SK-N-SH (cell line): ENCODE results near the gene FEM1B. TPM values are rescaled to one million over a fixed set of nuclear protein-coding genes. Genes with fewer than 3 reads are reported as not detected.

Source experiments
- CTCF ChIA-PET: fragments of 300-600, 350-600 bp; formaldehyde crosslinking; extraction: SDS; loops from one replicate; lab custom pipeline; 2021; lab: Yijun Ruan, JAX
- POLR2A ChIA-PET: fragments of 350-600 bp; sonication (Branson Sonifier 250); formaldehyde crosslinking; extraction: SDS; loops from one replicate; lab custom pipeline; 2020; ENCODE audit warnings: antibody characterized with exemption, inconsistent platforms; lab: Yijun Ruan, JAX
- DNase-seq: peaks from one replicate; pipeline ENCODE4 v3.0.0; 2012
- H2AFZ ChIP-seq: fragments of 200-600 bp; sonication (generic); 2 replicates; pipeline ENCODE4 v1.8.1; 2016; ENCODE audit warnings: antibody characterized with exemption, mild to moderate bottlenecking, low read depth
- H3F3A ChIP-seq: fragments of 200-600 bp; sonication (generic); replicated peaks from 2 replicates; pipeline ENCODE3; 2016; ENCODE audit warnings: antibody characterized with exemption, mild to moderate bottlenecking; ENCODE audit not compliant: insufficient read depth
- H3K27ac ChIP-seq, 2 experiments: fragments of 200-500 bp in 1 of 2; fragments of 200-600 bp in 1 of 2; sonication (Bioruptor generic) in 1 of 2; sonication (generic), shearing (Covaris generic) in 1 of 2; 2 replicates each; pipeline versions ENCODE4 v1.5.1 to v1.6.1; 2014 to 2016; ENCODE audit warnings: low read depth in 2 of 2, inconsistent platforms in 1 of 2, low read length in 1 of 2, mild to moderate bottlenecking in 1 of 2, mixed read lengths in 1 of 2
- H3K27me3 ChIP-seq: fragments of 200-600 bp; sonication (generic), shearing (Covaris generic); 2 replicates; pipeline ENCODE4 v1.6.1; 2016; ENCODE audit warnings: mixed run types; ENCODE audit not compliant: insufficient read depth
- H3K36me3 ChIP-seq, 2 experiments: fragments of 200-500 bp in 1 of 2; fragments of 200-600 bp in 1 of 2; sonication (Bioruptor generic) in 1 of 2; sonication (generic) in 1 of 2; replicated peaks in 1 of 2; 2 replicates each; pipeline versions ENCODE3 to v1.5.1; 2014 to 2016; ENCODE audit warnings: low read length in 1 of 2, mild to moderate bottlenecking in 1 of 2; ENCODE audit not compliant: insufficient read depth in 2 of 2, control insufficient read depth in 1 of 2
- H3K4me1 ChIP-seq, 2 experiments: fragments of 200-500 bp in 1 of 2; fragments of 200-600 bp in 1 of 2; sonication (Bioruptor generic) in 1 of 2; sonication (generic), shearing (Covaris generic) in 1 of 2; 2 replicates each; pipeline versions ENCODE4 v1.5.1 to v1.6.1; 2014 to 2016; ENCODE audit warnings: low read depth in 1 of 2, low read length in 1 of 2, mixed run types in 1 of 2; ENCODE audit not compliant: insufficient read depth in 2 of 2, control insufficient read depth in 1 of 2
- H3K4me2 ChIP-seq: fragments of 200-600 bp; sonication (generic), shearing (Covaris generic); 2 replicates; pipeline ENCODE4 v1.6.1; 2017; ENCODE audit warnings: mixed run types
- H3K4me3 ChIP-seq, 2 experiments: fragments of 200-500 bp in 1 of 2; fragments of 200-600 bp in 1 of 2; sonication (Bioruptor generic) in 1 of 2; sonication (generic), shearing (Covaris generic) in 1 of 2; 2 replicates each; pipeline versions ENCODE4 v1.5.1 to v1.8.1; 2014 to 2016; ENCODE audit warnings: low read depth in 2 of 2, inconsistent platforms in 1 of 2, low read length in 1 of 2, mild to moderate bottlenecking in 1 of 2, mixed read lengths in 1 of 2, moderate library complexity in 1 of 2
- H3K79me2 ChIP-seq: fragments of 200-600 bp; sonication (generic); 2 replicates; pipeline ENCODE4 v1.8.1; 2017; ENCODE audit warnings: mild to moderate bottlenecking; ENCODE audit not compliant: insufficient read depth
- H3K9ac ChIP-seq: fragments of 200-600 bp; sonication (generic); 2 replicates; pipeline ENCODE4 v1.6.1; 2017; ENCODE audit warnings: mixed run types
- H3K9me2 ChIP-seq: fragments of 200-600 bp; sonication (generic); 2 replicates; pipeline ENCODE4 v1.6.1; 2017; ENCODE audit warnings: mixed run types
- H3K9me3 ChIP-seq: fragments of 200-600 bp; sonication (generic); 2 replicates; pipeline ENCODE4 v1.6.1; 2017; ENCODE audit warnings: mixed run types, mild to moderate bottlenecking, moderate library complexity
- H4K20me1 ChIP-seq: fragments of 200-600 bp; sonication (generic); 2 replicates; pipeline ENCODE4 v1.6.1; 2017; ENCODE audit warnings: mild to moderate bottlenecking, mixed run types; ENCODE audit not compliant: insufficient read depth
- ELF1 ChIP-seq: IDR thresholded peaks from 2 replicates; pipeline ENCODE4 v1.4.0; 2012
- MEF2A ChIP-seq: IDR thresholded peaks from 2 replicates; pipeline ENCODE4 v1.4.0; 2012; ENCODE audit warnings: low read depth, borderline replicate concordance
- NFIC ChIP-seq: IDR thresholded peaks from 2 replicates; pipeline ENCODE4 v1.4.0; 2012; ENCODE audit warnings: borderline replicate concordance
- NRF1 ChIP-seq: IDR thresholded peaks from 2 replicates; pipeline ENCODE4 v1.6.1; 2012; ENCODE audit warnings: low read depth, mild to moderate bottlenecking, low read length
- RAD21 ChIP-seq: IDR thresholded peaks from 2 replicates; pipeline ENCODE4 v1.6.1; 2012; ENCODE audit warnings: mild to moderate bottlenecking, low read length
- RFX5 ChIP-seq: IDR thresholded peaks from 2 replicates; pipeline ENCODE4 v1.6.1; 2012; ENCODE audit warnings: mild to moderate bottlenecking, improper control_type of control experiment, low read length
- WGBS: methylation state at CpG from one replicate; pipeline ENCODE4 v1.1.6; 2017; ENCODE audit warnings: low lambda C conversion rate; 5-methylcytosine and 5-hydroxymethylcytosine counted together
- polyA plus RNA-seq, 3 experiments: library from polyadenylated mRNA; depleted of rRNA; stranded (reverse); fragments of >200 nt; gene quantifications; 2 replicates each; pipeline ENCODE4 v1.2.3, GENCODE V29; 2012
- TF ChIP-seq, protein P1 (sequence below): fragments of 150-350 bp; IDR thresholded peaks from 2 replicates; pipeline ENCODE4 v1.6.1; 2017; ENCODE audit warnings: antibody characterized with exemption, low read length, low read depth, borderline replicate concordance
- TF ChIP-seq, protein P2 (sequence below): IDR thresholded peaks from 2 replicates; pipeline ENCODE4 v1.4.0; 2012; ENCODE audit warnings: low read depth, borderline replicate concordance
- TF ChIP-seq, protein P3 (sequence below): fragments of 200-600 bp; sonication (generic); IDR thresholded peaks from 2 replicates; pipeline ENCODE4 v1.6.1; 2017; ENCODE audit warnings: antibody characterized with exemption, mild to moderate bottlenecking, moderate library complexity
- TF ChIP-seq, protein P4 (sequence below): IDR thresholded peaks from 2 replicates; pipeline ENCODE4; 2012

Gene FEM1B
- polyA plus RNA-seq, 1 of the 3 experiments (the other 2 are of a cell fraction), result 14.0 TPM

- no peaks in the 10 kb centered on the region for H3K9me3 ChIP-seq
- no peaks in the 10 kb centered on the region for H3F3A ChIP-seq
- H3K4me3 ChIP-seq, result no peak overlapping the region
- no peak overlapping the region for H3K4me2 ChIP-seq
- no peak overlapping the region for H2AFZ ChIP-seq
- peaks cover 10% of the 10 kb centered on the region; the same call in 1 of the 2 replicates for H4K20me1 ChIP-seq
- TF ChIP-seq, protein P1, sequence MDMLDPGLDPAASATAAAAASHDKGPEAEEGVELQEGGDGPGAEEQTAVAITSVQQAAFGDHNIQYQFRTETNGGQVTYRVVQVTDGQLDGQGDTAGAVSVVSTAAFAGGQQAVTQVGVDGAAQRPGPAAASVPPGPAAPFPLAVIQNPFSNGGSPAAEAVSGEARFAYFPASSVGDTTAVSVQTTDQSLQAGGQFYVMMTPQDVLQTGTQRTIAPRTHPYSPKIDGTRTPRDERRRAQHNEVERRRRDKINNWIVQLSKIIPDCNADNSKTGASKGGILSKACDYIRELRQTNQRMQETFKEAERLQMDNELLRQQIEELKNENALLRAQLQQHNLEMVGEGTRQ, result no peak
- TF ChIP-seq RAD21, result no peak
- 57% methylated on average over 8 of the region's 9 CpGs for WGBS
- peak; percentile 67 for DNase-seq
- no peaks in the 10 kb centered on the region for H3K9me2 ChIP-seq
- POLR2A ChIA-PET, result interaction anchor here (0.6 to 1.5 kb wide), 2 partner anchors 13 to 46 kb away, joined by 4 to 8 read pairs; partner anchors contain the start of gene FEM1B
- no peak overlapping the region for H3K9ac ChIP-seq
- H3K36me3 ChIP-seq, result no peaks in the 10 kb centered on the region
- H3K27me3 ChIP-seq, result no peaks in the 10 kb centered on the region
- peak overlapping the region in 1 of 2 experiments; percentile 67; a peak in 2 of 4 replicates for H3K27ac ChIP-seq
- CTCF ChIA-PET, result interaction anchor here (1.0 to 4.0 kb wide), 6 partner anchors 11 to 378 kb away, joined by 3 to 21 read pairs (median 10); no protein-coding TSS in a partner anchor
- H3K79me2 ChIP-seq, result peaks cover 29% of the 10 kb centered on the region
- H3K4me1 ChIP-seq, result peaks cover 10 to 41% of the 10 kb centered on the region in 2 experiments; a peak in 2 of 4 replicates
These were observed 46.3 kb upstream of the FEM1B start for GRCh38 chr15:68231102-68231818.

GRCh38 chr15:68232449-68232848 lies 45.1 kb upstream of the FEM1B start:
- CTCF ChIA-PET, result interaction anchor here (1.2 to 2.3 kb wide), 2 partner anchors 20 to 379 kb away, joined by 3 to 13 read pairs; no protein-coding TSS in a partner anchor

More at GRCh38 chr15:68232449-68232848, 45.1 kb upstream of the FEM1B start:
- no peak overlapping the region for H3K9ac ChIP-seq
- no peaks in the 10 kb centered on the region for H3K9me2 ChIP-seq
- no peaks in the 10 kb centered on the region for H3K9me3 ChIP-seq
- H3K4me2 ChIP-seq, result no peak overlapping the region
- H3K36me3 ChIP-seq, result no peaks in the 10 kb centered on the region
- H3K79me2 ChIP-seq, result peaks cover 17% of the 10 kb centered on the region
- peaks cover 10 to 41% of the 10 kb centered on the region in 2 experiments; a peak in 2 of 4 replicates for H3K4me1 ChIP-seq
- no peak for TF ChIP-seq MEF2A
- TF ChIP-seq, protein P1, result no peak
- TF ChIP-seq NFIC, result no peak
- TF ChIP-seq, protein P2, sequence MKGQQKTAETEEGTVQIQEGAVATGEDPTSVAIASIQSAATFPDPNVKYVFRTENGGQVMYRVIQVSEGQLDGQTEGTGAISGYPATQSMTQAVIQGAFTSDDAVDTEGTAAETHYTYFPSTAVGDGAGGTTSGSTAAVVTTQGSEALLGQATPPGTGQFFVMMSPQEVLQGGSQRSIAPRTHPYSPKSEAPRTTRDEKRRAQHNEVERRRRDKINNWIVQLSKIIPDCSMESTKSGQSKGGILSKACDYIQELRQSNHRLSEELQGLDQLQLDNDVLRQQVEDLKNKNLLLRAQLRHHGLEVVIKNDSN, result no peak
- no peak for TF ChIP-seq ELF1
- no peak for TF ChIP-seq NRF1
- TF ChIP-seq, protein P3, sequence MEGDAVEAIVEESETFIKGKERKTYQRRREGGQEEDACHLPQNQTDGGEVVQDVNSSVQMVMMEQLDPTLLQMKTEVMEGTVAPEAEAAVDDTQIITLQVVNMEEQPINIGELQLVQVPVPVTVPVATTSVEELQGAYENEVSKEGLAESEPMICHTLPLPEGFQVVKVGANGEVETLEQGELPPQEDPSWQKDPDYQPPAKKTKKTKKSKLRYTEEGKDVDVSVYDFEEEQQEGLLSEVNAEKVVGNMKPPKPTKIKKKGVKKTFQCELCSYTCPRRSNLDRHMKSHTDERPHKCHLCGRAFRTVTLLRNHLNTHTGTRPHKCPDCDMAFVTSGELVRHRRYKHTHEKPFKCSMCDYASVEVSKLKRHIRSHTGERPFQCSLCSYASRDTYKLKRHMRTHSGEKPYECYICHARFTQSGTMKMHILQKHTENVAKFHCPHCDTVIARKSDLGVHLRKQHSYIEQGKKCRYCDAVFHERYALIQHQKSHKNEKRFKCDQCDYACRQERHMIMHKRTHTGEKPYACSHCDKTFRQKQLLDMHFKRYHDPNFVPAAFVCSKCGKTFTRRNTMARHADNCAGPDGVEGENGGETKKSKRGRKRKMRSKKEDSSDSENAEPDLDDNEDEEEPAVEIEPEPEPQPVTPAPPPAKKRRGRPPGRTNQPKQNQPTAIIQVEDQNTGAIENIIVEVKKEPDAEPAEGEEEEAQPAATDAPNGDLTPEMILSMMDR, result no peak
- TF ChIP-seq, protein P4, sequence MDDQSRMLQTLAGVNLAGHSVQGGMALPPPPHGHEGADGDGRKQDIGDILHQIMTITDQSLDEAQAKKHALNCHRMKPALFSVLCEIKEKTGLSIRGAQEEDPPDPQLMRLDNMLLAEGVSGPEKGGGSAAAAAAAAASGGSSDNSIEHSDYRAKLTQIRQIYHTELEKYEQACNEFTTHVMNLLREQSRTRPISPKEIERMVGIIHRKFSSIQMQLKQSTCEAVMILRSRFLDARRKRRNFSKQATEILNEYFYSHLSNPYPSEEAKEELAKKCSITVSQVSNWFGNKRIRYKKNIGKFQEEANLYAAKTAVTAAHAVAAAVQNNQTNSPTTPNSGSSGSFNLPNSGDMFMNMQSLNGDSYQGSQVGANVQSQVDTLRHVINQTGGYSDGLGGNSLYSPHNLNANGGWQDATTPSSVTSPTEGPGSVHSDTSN, result no peak
- no peak for TF ChIP-seq RFX5
- TF ChIP-seq, all 33 proteins: peak for 0
- Histone ChIP-seq H4K20me1 (peaks cover 8% of the 10 kb centered on the region; the same call in 1 of the 2 replicates), H2AFZ (no peak overlapping the region), H3K27ac (no peak overlapping the region), H3F3A (no peaks in the 10 kb centered on the region), H3K27me3 (no peaks in the 10 kb centered on the region), H3K4me3 (no peak overlapping the region)
- POLR2A ChIA-PET, result no interaction called here
- no peak for DNase-seq
- 76% methylated on average over 6 of the region's 6 CpGs for WGBS
